ENCODE data around the gene PODN. TPM values are rescaled to one million over a fixed set of nuclear protein-coding genes. Genes with fewer than 3 reads are reported as not detected.

Gene PODN
- total RNA-seq, 6 experiments from 2014 or later = 2.8 to 9.8 (median 5.1) TPM

- Histone ChIP-seq H3K4me1 (peaks cover 0 to 21% (median 3%) of the 10 kb centered on the region in 4 donors), H3K36me3 (no peaks in the 10 kb centered on the region), H3K4me3 (no peak overlapping the region), H3K27me3 (no peaks in the 10 kb centered on the region), H3K27ac (no peak overlapping the region), H3K9me3 (no peaks in the 10 kb centered on the region)
- intact Hi-C loops (cut with DNase I) = no loop called here
- TF ChIP-seq POLR2A (IDR thresholded peaks at IDR 0.05) (no peak), CTCF (IDR thresholded peaks at IDR 0.05) (no peak)
- no peak for DNase-seq
- WGBS (ENCODE audit: insufficient coverage, low coverage, low lambda C conversion rate, missing lambda C conversion rate) = 69% methylated on average over 2 of the region's 4 CpGs
- ATAC-seq = no peak
Measured at GRCh38 chr1:53112861-53113260, 50.8 kb downstream of the PODN start.

GRCh38 chr1:53114090-53114489 lies 52.1 kb downstream of the PODN start:
- Histone ChIP-seq H3K27me3 (no peaks in the 10 kb centered on the region), H3K9me3 (no peaks in the 10 kb centered on the region), H3K4me1 (peaks cover 0 to 21% (median 3%) of the 10 kb centered on the region in 4 donors), H3K27ac (no peak overlapping the region), H3K4me3 (no peak overlapping the region), H3K36me3 (no peaks in the 10 kb centered on the region)
- no CpG with 5 or more reads among the region's 6 CpGs for WGBS (ENCODE audit: insufficient coverage, low coverage, low lambda C conversion rate, missing lambda C conversion rate)
- peak; percentile 38 to 65 (median 51) for ATAC-seq
- no peak for TF ChIP-seq CTCF (IDR thresholded peaks at IDR 0.05)
- no peak for TF ChIP-seq POLR2A (IDR thresholded peaks at IDR 0.05)
- no peak for DNase-seq
- intact Hi-C loops (cut with DNase I) = no loop called here

- no peak overlapping the region for H3K27ac ChIP-seq
Measured at GRCh38 chr1:53114581-53115400, 52.8 kb downstream of the PODN start.

DNA sequence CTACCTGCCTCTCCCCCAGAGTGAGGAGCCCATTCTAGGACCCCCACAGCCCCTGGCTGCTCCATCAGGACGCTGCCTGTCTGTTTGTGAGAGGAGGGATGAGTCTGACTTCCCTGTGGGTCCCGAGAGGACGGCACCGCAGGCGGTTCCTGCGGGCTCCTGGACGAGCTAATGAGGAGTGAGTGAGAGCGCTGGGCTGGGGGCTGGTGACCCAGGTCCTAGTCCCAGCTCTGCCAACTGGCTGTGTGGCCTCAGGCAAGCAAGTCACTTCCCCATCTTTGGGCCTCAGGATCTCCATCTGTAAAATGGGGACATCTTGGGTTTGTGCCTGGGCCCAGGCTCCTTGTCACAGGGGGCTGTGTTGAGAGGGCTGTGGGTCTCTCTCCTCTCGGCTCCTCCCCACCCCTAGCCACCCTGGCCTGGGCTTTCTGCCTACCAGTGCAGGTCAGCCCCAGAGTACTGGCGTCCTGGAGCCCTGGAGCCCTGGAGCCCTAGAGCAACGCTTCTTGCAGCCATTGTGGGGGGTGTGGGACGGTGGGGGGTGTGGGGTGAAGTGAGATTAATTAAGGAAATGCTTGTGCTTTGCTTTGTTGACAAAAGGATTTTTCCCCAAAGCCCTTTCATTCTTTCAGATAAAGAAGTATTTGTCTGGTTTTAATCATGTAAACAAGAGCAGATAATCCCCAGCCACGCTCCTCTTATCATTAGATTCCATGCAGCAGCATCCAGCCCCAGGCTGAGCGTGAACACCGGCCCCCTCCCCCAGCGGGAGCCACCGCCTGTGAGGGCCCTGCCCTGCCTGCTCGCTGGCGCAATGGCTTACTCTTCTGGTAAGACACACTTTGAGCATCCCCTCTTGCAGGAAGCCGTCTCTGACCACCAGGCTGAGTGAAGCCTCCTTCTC lies 53.6 kb downstream of the PODN start:
- intact Hi-C loops (cut with DNase I) = no loop called here
- Histone ChIP-seq H3K27me3 (no peaks in the 10 kb centered on the region), H3K36me3 (no peaks in the 10 kb centered on the region), H3K9me3 (no peaks in the 10 kb centered on the region), H3K4me3 (no peak overlapping the region), H3K27ac (no peak overlapping the region), H3K4me1 (peaks cover 0 to 21% (median 3%) of the 10 kb centered on the region in 4 donors)
- 53% methylated on average over 6 of the region's 20 CpGs for WGBS (ENCODE audit: insufficient coverage, low coverage, low lambda C conversion rate, missing lambda C conversion rate)
- DNase-seq (no peak), ATAC-seq (peak in 3 of 4 donors; percentile 18 to 30 (median 22))
- TF ChIP-seq CTCF (IDR thresholded peaks at IDR 0.05) = no peak
- no peak for TF ChIP-seq POLR2A (IDR thresholded peaks at IDR 0.05)

More at GRCh38 chr1:53114581-53115400, 52.8 kb downstream of the PODN start:
- H3K4me1 ChIP-seq = peaks cover 0 to 21% (median 3%) of the 10 kb centered on the region in 4 donors
- H3K27me3 ChIP-seq = no peaks in the 10 kb centered on the region
- H3K9me3 ChIP-seq = no peaks in the 10 kb centered on the region
- no peak overlapping the region for H3K4me3 ChIP-seq
- TF ChIP-seq CTCF (IDR thresholded peaks at IDR 0.05) = no peak
- no peaks in the 10 kb centered on the region for H3K36me3 ChIP-seq
- DNase-seq (no peak), ATAC-seq (no peak)
- WGBS (ENCODE audit: insufficient coverage, low coverage, low lambda C conversion rate, missing lambda C conversion rate) = 95% methylated on average over 2 of the region's 24 CpGs
- intact Hi-C loops (cut with DNase I) = no loop called here
